ENCODE measurements around the gene SLC12A3. TPM values are rescaled to one million over a fixed set of nuclear protein-coding genes. Genes with fewer than 3 reads are reported as not detected.

SLC12A3 gene
- total and polyA plus RNA-seq, 4 experiments from 2014 or later: not detected

DNA sequence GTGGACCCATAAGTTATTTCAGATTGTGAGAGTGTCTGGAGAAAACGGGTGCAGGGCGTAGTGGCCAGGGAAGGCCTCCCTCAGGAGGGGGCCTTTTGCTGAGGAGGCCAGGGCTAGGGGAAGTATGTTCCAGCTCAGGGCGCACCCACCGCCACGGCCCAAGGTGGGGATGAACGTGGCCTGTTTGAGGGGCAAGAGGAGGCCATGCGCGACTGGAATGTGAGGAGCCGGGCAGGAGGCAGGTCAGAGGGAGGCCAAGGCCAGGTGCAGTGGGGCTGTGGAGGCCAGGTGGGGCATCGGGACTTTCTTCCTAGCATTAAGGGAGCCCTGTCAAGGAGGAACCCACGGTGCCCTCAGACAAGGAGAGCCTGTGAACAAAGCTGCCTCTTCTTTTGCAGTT, 26.7 kb downstream of the SLC12A3 start:
- intact Hi-C loops (cut with micrococcal nuclease): no loop called here
- Histone ChIP-seq H3K9me3 (ENCODE audit: control insufficient read depth in 1 of 2, low read length in 2 of 2) (no peaks in the 10 kb centered on the region), H3K27me3 (ENCODE audit: insufficient read depth, low read length) (no peaks in the 10 kb centered on the region), H3K4me1 (ENCODE audit: insufficient read depth, low read length) (no peaks in the 10 kb centered on the region), H3K27ac (ENCODE audit: low read depth, low read length) (no peak overlapping the region), H3K4me3 (ENCODE audit: low read length in 2 of 2) (no peak overlapping the region), H3K36me3 (ENCODE audit: insufficient read depth, low read length) (no peaks in the 10 kb centered on the region)
- Mint-ChIP-seq H3K9me3 (no peaks in the 10 kb centered on the region), H3K27ac (no peak overlapping the region), H3K4me3 (no peak overlapping the region), H3K36me3 (no peaks in the 10 kb centered on the region), H3K4me1 (no peaks in the 10 kb centered on the region), H3K27me3 (no peaks in the 10 kb centered on the region)
- DNase-seq: no peak
- ChIA-PET POLR2A (ENCODE audit: partially characterized antibody) (no interaction called here), CTCF (ENCODE audit: partially characterized antibody) (no interaction called here)

DNA sequence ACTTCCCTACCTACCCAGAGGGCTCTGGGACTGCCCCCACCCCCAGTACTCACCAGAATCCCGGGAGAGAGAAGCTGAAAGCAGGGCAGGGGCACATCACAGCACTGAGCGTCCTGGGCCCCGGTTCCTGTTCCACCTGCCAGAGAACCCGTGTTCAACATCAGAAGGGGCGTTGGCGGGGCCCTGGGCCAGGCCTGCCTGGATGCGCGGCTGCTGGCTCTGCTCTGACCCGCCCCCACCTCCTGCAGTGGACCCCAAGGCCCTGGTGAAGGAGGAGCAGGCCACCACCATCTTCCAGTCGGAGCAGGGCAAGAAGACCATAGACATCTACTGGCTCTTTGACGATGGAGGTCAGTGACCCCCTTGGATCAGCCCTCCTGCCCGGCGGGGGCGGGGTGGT, 27.7 kb downstream of the SLC12A3 start:
- no peaks in the 10 kb centered on the region for H3K9me3 Mint-ChIP-seq
- Histone ChIP-seq H3K27me3 (ENCODE audit: insufficient read depth, low read length) (no peaks in the 10 kb centered on the region), H3K4me1 (ENCODE audit: insufficient read depth, low read length) (no peaks in the 10 kb centered on the region), H3K9me3 (ENCODE audit: control insufficient read depth in 1 of 2, low read length in 2 of 2) (no peaks in the 10 kb centered on the region), H3K36me3 (ENCODE audit: insufficient read depth, low read length) (no peaks in the 10 kb centered on the region), H3K27ac (ENCODE audit: low read depth, low read length) (no peak overlapping the region), H3K4me3 (ENCODE audit: low read length in 2 of 2) (no peak overlapping the region)
- CTCF ChIA-PET (ENCODE audit: partially characterized antibody): no interaction called here
- POLR2A ChIA-PET (ENCODE audit: partially characterized antibody): no interaction called here
- no peaks in the 10 kb centered on the region for H3K27me3 Mint-ChIP-seq
- no peaks in the 10 kb centered on the region for H3K4me1 Mint-ChIP-seq
- no peak for DNase-seq
- no peak overlapping the region for H3K27ac Mint-ChIP-seq
- H3K4me3 Mint-ChIP-seq: no peak overlapping the region
- no peaks in the 10 kb centered on the region for H3K36me3 Mint-ChIP-seq
- intact Hi-C loops (cut with micrococcal nuclease): no loop called here

DNA sequence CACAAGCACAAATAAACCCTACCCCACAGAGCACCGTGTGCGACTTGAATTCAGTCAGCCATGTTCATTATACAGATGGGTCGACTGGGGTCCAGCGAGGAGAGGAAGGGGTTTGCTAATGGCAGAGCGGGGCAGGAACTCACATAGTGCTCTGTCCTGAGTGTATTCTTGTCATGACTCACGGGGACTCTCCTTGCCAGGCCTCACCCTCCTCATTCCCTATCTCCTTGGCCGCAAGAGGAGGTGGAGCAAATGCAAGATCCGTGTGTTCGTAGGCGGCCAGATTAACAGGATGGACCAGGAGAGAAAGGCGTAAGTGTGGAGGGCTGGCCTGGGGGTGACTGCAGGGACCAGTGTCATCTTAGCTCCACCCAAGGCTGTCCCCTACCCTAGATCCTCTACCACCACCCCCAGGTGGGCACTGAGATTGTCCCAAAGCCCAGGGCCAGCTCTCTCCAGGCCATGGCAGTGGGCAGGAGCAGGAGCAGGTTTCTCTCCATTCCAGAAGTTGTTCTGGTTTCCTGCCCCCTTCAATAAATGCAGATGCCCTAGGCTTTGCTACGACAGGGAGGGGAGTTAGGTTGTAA, 29.4 kb downstream of the SLC12A3 start:
- Histone ChIP-seq H3K36me3 (ENCODE audit: insufficient read depth, low read length) (no peaks in the 10 kb centered on the region), H3K27ac (ENCODE audit: low read depth, low read length) (no peak overlapping the region), H3K4me1 (ENCODE audit: insufficient read depth, low read length) (peaks cover 10% of the 10 kb centered on the region), H3K4me3 (ENCODE audit: low read length in 2 of 2) (no peak overlapping the region), H3K27me3 (ENCODE audit: insufficient read depth, low read length) (no peaks in the 10 kb centered on the region), H3K9me3 (ENCODE audit: control insufficient read depth in 1 of 2, low read length in 2 of 2) (no peaks in the 10 kb centered on the region)
- no peaks in the 10 kb centered on the region for H3K9me3 Mint-ChIP-seq
- peaks cover 7 to 11% (median 8%) of the 10 kb centered on the region in 4 donors for H3K4me1 Mint-ChIP-seq
- ChIA-PET POLR2A (ENCODE audit: partially characterized antibody) (no interaction called here), CTCF (ENCODE audit: partially characterized antibody) (no interaction called here)
- no peak for DNase-seq
- no peaks in the 10 kb centered on the region for H3K27me3 Mint-ChIP-seq
- H3K36me3 Mint-ChIP-seq: no peaks in the 10 kb centered on the region
- intact Hi-C loops (cut with micrococcal nuclease): no loop called here
- no peak overlapping the region for H3K4me3 Mint-ChIP-seq
- H3K27ac Mint-ChIP-seq: no peak overlapping the region

DNA sequence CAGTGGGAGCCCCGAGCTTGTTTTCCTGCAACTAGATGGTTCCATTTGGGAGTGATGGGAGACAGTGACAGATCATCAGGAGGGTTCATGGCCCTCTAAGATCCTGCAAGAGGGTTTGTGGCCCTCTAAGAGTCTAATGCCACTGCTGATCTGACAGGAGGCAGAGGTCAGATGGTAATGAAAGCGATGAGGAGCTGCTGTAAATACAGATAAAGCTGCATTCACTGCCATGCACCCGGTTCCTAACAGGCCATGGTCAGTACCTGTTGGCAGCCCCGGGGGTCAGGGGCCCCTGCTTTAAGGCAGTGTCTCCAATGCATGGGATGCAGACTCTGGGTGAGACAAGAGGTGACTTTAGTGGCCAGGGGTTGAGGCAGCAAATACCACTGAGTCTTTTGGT, 30.8 kb downstream of the SLC12A3 start:
- H3K27ac Mint-ChIP-seq: no peak overlapping the region
- no peak for DNase-seq
- no peaks in the 10 kb centered on the region for H3K36me3 Mint-ChIP-seq
- Histone ChIP-seq H3K4me1 (ENCODE audit: insufficient read depth, low read length) (peaks cover 13% of the 10 kb centered on the region), H3K27me3 (ENCODE audit: insufficient read depth, low read length) (no peaks in the 10 kb centered on the region), H3K36me3 (ENCODE audit: insufficient read depth, low read length) (no peaks in the 10 kb centered on the region), H3K9me3 (ENCODE audit: control insufficient read depth in 1 of 2, low read length in 2 of 2) (no peaks in the 10 kb centered on the region), H3K4me3 (ENCODE audit: low read length in 2 of 2) (no peak overlapping the region), H3K27ac (ENCODE audit: low read depth, low read length) (no peak overlapping the region)
- ChIA-PET CTCF (ENCODE audit: partially characterized antibody) (no interaction called here), POLR2A (ENCODE audit: partially characterized antibody) (no interaction called here)
- H3K4me1 Mint-ChIP-seq: peaks cover 8 to 19% (median 14%) of the 10 kb centered on the region in 4 donors
- H3K9me3 Mint-ChIP-seq: no peaks in the 10 kb centered on the region
- H3K4me3 Mint-ChIP-seq: no peak overlapping the region
- H3K27me3 Mint-ChIP-seq: no peaks in the 10 kb centered on the region
- intact Hi-C loops (cut with micrococcal nuclease): no loop called here

DNA sequence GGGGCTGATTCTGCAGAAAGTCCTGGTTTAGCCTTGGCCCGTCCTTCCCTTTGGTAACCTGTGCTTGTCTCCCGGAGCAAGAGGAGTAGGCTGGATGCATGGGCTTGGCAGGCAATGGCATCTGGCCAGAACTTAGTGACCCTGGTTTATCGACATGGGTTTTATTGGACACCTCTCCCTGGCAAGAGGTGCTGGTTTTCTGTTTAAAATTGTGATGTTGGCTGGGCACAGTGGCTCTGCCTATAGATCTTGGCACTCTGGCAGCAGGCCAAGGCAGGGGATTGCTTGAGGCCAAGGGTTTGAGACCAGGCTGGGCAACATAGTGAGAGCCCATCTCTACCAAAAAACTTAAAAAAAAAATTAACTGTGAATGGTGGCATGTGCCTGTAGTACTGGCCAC, 31.2 kb downstream of the SLC12A3 start:
- no peak for DNase-seq
- no peaks in the 10 kb centered on the region for H3K36me3 ChIP-seq (ENCODE audit: insufficient read depth, low read length)
- Mint-ChIP-seq H3K4me1 (peaks cover 8 to 19% (median 15%) of the 10 kb centered on the region in 4 donors), H3K36me3 (no peaks in the 10 kb centered on the region), H3K27me3 (no peaks in the 10 kb centered on the region), H3K4me3 (no peak overlapping the region), H3K27ac (peak overlapping the region in 1 of 7 donors; percentile 8), H3K9me3 (no peaks in the 10 kb centered on the region)
- no peak overlapping the region for H3K27ac ChIP-seq (ENCODE audit: low read depth, low read length)
- H3K9me3 ChIP-seq (ENCODE audit: control insufficient read depth in 1 of 2, low read length in 2 of 2): no peaks in the 10 kb centered on the region
- CTCF ChIA-PET (ENCODE audit: partially characterized antibody): no interaction called here
- H3K27me3 ChIP-seq (ENCODE audit: insufficient read depth, low read length): no peaks in the 10 kb centered on the region
- intact Hi-C loops (cut with micrococcal nuclease): no loop called here
- POLR2A ChIA-PET (ENCODE audit: partially characterized antibody): no interaction called here
- H3K4me1 ChIP-seq (ENCODE audit: insufficient read depth, low read length): peaks cover 13% of the 10 kb centered on the region
- no peak overlapping the region for H3K4me3 ChIP-seq (ENCODE audit: low read length in 2 of 2)

DNA sequence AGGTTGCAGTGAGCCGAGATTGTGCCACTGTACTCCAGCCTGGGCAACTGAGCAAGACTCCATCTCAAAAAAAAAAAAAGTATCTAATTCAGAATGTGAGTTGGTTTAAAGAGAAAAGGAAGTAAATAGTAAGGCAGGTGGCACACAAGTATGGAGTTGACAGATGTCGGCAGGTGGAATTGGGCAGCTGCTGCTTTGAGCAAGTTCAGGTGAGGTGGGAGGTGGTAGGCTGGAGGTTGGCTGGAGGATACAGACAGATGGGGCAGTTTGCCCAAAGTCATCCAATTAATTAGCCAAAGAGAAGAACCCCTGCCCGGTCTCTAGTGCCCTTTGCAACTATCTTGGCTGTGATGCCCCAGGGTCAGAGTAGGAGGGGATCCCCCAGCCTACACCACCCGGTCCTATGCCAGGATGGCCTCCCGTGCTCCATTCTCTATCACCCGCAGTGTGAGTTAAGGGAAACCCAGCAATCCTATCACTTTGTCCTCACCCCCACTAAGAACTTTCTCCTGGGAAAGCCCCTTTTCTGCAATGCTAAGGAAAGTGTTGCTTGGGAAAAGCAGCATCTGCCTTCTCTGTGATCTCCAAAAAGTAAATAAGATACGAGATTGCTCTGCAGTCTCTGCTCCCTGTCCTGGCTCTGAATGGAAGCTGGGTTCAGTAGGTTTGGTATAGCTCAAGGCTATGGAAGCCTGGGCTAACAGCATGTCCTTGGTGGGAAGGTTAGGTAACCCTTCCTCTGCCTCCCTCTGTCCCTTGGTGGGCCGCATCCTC, 32.2 kb downstream of the SLC12A3 start:
- Mint-ChIP-seq H3K4me1 (peaks cover 8 to 19% (median 15%) of the 10 kb centered on the region in 4 donors), H3K36me3 (no peaks in the 10 kb centered on the region), H3K9me3 (no peaks in the 10 kb centered on the region), H3K4me3 (no peak overlapping the region), H3K27ac (no peak overlapping the region), H3K27me3 (peaks cover 0 to 2% of the 10 kb centered on the region in 2 donors)
- Histone ChIP-seq H3K4me1 (ENCODE audit: insufficient read depth, low read length) (peaks cover 13% of the 10 kb centered on the region), H3K27me3 (ENCODE audit: insufficient read depth, low read length) (no peaks in the 10 kb centered on the region), H3K4me3 (ENCODE audit: low read length in 2 of 2) (no peak overlapping the region), H3K27ac (ENCODE audit: low read depth, low read length) (no peak overlapping the region), H3K9me3 (ENCODE audit: control insufficient read depth in 1 of 2, low read length in 2 of 2) (no peaks in the 10 kb centered on the region), H3K36me3 (ENCODE audit: insufficient read depth, low read length) (no peaks in the 10 kb centered on the region)
- intact Hi-C loops (cut with micrococcal nuclease): no loop called here
- no peak for DNase-seq
- POLR2A ChIA-PET (ENCODE audit: partially characterized antibody): no interaction called here
- CTCF ChIA-PET (ENCODE audit: partially characterized antibody): no interaction called here

DNA sequence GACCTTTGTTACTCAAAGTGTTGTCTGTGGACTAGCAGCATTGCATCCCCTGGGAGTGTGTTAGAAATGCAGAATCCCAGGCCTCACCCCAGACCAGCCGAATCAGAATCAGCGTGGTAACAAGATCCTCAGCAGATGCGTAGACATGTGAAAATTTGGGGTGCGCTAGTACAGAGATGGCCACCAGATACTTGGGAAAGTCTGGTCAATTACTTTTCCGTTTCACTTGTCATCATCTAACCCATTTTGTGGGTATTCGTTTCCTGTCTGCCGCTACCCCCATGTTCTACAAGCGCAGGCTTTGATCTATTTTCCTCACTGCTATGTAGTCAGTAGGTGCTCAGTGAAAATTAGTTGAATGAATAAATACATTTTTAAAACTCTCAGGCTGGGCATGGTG, 33.8 kb downstream of the SLC12A3 start:
- H3K4me3 ChIP-seq (ENCODE audit: low read length in 2 of 2): no peak overlapping the region
- Mint-ChIP-seq H3K36me3 (no peaks in the 10 kb centered on the region), H3K9me3 (no peaks in the 10 kb centered on the region), H3K27me3 (peaks cover 0 to 2% of the 10 kb centered on the region in 2 donors), H3K4me3 (peak overlapping the region in 2 of 8 donors; percentile 42 to 50), H3K27ac (peak overlapping the region in 5 of 7 donors; percentile 47 to 86 (median 63)), H3K4me1 (peaks cover 8 to 19% (median 15%) of the 10 kb centered on the region in 4 donors)
- H3K4me1 ChIP-seq (ENCODE audit: insufficient read depth, low read length): peaks cover 13% of the 10 kb centered on the region
- ChIA-PET CTCF (ENCODE audit: partially characterized antibody) (no interaction called here), POLR2A (ENCODE audit: partially characterized antibody) (no interaction called here)
- DNase-seq: peak in 3 of 5 donors; percentile 3 to 10 (median 7)
- intact Hi-C loops (cut with micrococcal nuclease): no loop called here
- H3K36me3 ChIP-seq (ENCODE audit: insufficient read depth, low read length): no peaks in the 10 kb centered on the region
- no peak overlapping the region for H3K27ac ChIP-seq (ENCODE audit: low read depth, low read length)
- no peaks in the 10 kb centered on the region for H3K27me3 ChIP-seq (ENCODE audit: insufficient read depth, low read length)
- no peaks in the 10 kb centered on the region for H3K9me3 ChIP-seq (ENCODE audit: control insufficient read depth in 1 of 2, low read length in 2 of 2)

All from CD4-positive, alpha-beta memory T cell (primary cell).